Upper lobe of right lung (tissue), 1 donor: ENCODE results near the gene ANKRD6. TPM values are rescaled to one million over a fixed set of nuclear protein-coding genes. Genes with fewer than 3 reads are reported as not detected.

Experiments used
- ATAC-seq: fragments of 200-7000 bp; cut with Tn5 transposase; one replicate; pipeline ENCODE4 v1.9.1; 2020; ENCODE audit warnings: mild to moderate bottlenecking, moderate library complexity
- DNase-seq: peaks from one replicate; pipeline ENCODE4 v3.0.0-alpha.2; 2020
- H3K27ac ChIP-seq: fragments of 200-600 bp; one replicate; pipeline ENCODE4 v1.8.0; 2022
- H3K27me3 ChIP-seq: fragments of 200-600 bp; one replicate; pipeline ENCODE4 v1.8.0; 2022; ENCODE audit warnings: mild to moderate bottlenecking
- H3K36me3 ChIP-seq: fragments of 200-600 bp; one replicate; pipeline ENCODE4 v1.8.0; 2022
- H3K4me1 ChIP-seq: fragments of 200-600 bp; one replicate; pipeline ENCODE4 v1.8.0; 2022
- H3K4me3 ChIP-seq: fragments of 200-600 bp; one replicate; pipeline ENCODE4 v1.8.0; 2022; ENCODE audit warnings: mild to moderate bottlenecking
- H3K9me3 ChIP-seq: fragments of 200-600 bp; one replicate; pipeline ENCODE4 v1.8.0; 2022
- CTCF ChIP-seq: fragments of 200-600 bp; IDR thresholded peaks from one replicate; pipeline ENCODE4 v1.8.0; 2022; ENCODE audit warnings: antibody characterized with exemption
- intact Hi-C: fragments of 100-400 bp; cut with DNase I; formaldehyde crosslinking; loops from one replicate; pipeline ENCODE4 v1.11.0; 2022
- total RNA-seq: library from RNA; stranded (reverse); fragmentation: NEBNext Ultra II Directional; extraction: Animal tissue kit (Norgen Biotek cat#: 25700); gene quantifications from one replicate; pipeline ENCODE4 v1.2.1, GENCODE V29; 2021
- donor health status: DM: no; HTN: yes; CAD: no; lungs with severe emphysema.

The ANKRD6 gene
- total RNA-seq, 1 donor from 2014 or later: 20.2 TPM

DNA sequence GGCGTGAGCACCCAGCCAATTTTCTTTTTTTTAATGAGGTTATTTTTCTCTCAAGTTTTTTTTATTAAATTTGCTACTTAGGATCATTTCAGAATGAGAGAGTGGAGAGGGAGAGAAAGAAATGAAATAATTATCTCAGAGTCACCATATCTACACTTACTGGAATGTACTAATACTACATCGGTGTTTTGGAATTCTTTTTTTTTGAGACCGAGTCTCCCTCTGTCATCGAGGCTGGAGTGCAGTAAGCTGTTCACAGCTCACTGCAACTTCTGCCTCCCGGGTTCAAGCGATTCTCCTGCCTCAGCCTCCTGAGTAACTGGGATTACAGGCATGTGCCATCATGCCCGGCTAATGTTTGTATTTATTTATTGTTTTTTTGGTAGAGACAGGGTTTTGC is 27.8 kb downstream of the ANKRD6 start:
- no peaks in the 10 kb centered on the region for H3K9me3 ChIP-seq
- DNase-seq (no peak), ATAC-seq (no peak)
- no peak overlapping the region for H3K4me3 ChIP-seq
- no peak overlapping the region for H3K27ac ChIP-seq
- H3K27me3 ChIP-seq: no peaks in the 10 kb centered on the region
- TF ChIP-seq CTCF: no peak
- H3K4me1 ChIP-seq: no peaks in the 10 kb centered on the region
- intact Hi-C loops: no loop called here
- H3K36me3 ChIP-seq: no peaks in the 10 kb centered on the region

DNA sequence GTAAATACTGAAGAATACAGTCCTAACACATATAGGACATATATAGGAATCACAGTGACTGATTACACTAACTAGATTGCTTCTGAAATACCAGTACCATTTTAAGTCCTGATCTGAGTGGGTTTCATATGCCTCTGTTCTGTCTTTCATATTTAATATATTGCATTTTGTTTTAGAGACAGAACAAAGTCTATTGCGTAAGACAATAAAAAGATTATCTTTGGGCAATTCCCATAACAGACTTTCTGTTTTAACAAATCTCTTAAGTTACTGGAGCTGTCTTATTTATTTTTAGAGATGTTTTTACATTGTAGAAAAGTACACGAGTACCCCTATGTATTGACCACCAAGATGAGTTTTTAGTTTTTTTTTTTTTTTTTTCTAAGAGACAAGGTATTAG is 29.6 kb downstream of the ANKRD6 start:
- DNase-seq: no peak
- Histone ChIP-seq H3K9me3 (no peaks in the 10 kb centered on the region), H3K27ac (no peak overlapping the region), H3K4me3 (no peak overlapping the region), H3K27me3 (no peaks in the 10 kb centered on the region), H3K36me3 (no peaks in the 10 kb centered on the region), H3K4me1 (no peaks in the 10 kb centered on the region)
- ATAC-seq: no peak
- TF ChIP-seq CTCF: no peak
- intact Hi-C loops: no loop called here

DNA sequence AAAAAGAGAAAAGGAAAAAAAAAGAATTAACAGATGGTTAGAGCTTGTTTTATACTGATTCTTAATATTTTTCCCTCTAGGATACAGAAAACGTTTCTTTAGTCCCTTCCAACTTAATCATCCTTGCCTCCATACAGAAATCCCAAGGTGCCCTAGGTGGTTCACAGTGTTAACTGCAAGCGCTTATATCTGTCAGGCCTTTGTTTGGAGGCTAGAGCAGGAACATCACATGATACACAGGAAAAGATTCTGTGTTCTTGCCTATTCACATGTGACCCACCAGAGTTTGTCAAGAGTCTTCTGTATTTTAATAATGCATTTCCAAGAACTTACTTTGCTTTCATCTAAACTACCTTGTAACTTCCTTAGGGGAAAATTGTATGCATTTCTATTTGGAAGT is 31.3 kb downstream of the ANKRD6 start:
- no peaks in the 10 kb centered on the region for H3K4me1 ChIP-seq

DNA sequence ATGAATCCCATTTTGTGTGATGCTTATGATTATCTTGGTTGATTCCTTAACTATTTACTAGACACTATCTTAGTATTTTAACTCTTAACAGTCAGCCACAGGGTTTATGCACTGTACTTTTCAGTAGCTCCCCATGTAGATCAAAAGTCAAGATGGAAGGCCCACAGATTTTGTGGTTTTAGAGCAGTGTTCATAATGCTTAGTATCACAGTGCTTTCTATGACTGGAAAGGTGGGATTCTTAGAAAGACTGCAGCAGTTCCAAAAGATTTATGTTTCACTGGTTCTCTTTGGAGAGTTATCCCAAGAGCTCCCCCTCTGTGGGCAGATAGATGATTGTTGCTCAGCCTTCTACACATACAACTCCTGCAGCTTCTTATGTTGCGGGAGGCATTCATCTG is 34.5 kb downstream of the ANKRD6 start:
- TF ChIP-seq CTCF: no peak
- DNase-seq (no peak), ATAC-seq (no peak)
- Histone ChIP-seq H3K36me3 (no peaks in the 10 kb centered on the region), H3K9me3 (no peaks in the 10 kb centered on the region), H3K27me3 (no peaks in the 10 kb centered on the region), H3K4me1 (no peaks in the 10 kb centered on the region), H3K27ac (no peak overlapping the region), H3K4me3 (no peak overlapping the region)
- intact Hi-C loops: no loop called here

More for the DNA sequence above, 31.3 kb downstream of the ANKRD6 start:
- H3K36me3 ChIP-seq: no peaks in the 10 kb centered on the region
- H3K27ac ChIP-seq: no peak overlapping the region
- ATAC-seq: no peak
- H3K27me3 ChIP-seq: no peaks in the 10 kb centered on the region
- intact Hi-C loops: no loop called here
- H3K4me3 ChIP-seq: no peak overlapping the region
- no peak for TF ChIP-seq CTCF
- no peak for DNase-seq
- no peaks in the 10 kb centered on the region for H3K9me3 ChIP-seq

GRCh38 chr6:89468998-89469397 is 36.0 kb downstream of the ANKRD6 start:
- TF ChIP-seq CTCF: no peak
- no peak overlapping the region for H3K27ac ChIP-seq
- ATAC-seq: no peak
- H3K9me3 ChIP-seq: no peaks in the 10 kb centered on the region
- peaks cover under 1% of the 10 kb centered on the region for H3K4me1 ChIP-seq
- no peak overlapping the region for H3K4me3 ChIP-seq
- no peak for DNase-seq
- intact Hi-C loops: no loop called here
- no peaks in the 10 kb centered on the region for H3K36me3 ChIP-seq
- H3K27me3 ChIP-seq: no peaks in the 10 kb centered on the region

DNA sequence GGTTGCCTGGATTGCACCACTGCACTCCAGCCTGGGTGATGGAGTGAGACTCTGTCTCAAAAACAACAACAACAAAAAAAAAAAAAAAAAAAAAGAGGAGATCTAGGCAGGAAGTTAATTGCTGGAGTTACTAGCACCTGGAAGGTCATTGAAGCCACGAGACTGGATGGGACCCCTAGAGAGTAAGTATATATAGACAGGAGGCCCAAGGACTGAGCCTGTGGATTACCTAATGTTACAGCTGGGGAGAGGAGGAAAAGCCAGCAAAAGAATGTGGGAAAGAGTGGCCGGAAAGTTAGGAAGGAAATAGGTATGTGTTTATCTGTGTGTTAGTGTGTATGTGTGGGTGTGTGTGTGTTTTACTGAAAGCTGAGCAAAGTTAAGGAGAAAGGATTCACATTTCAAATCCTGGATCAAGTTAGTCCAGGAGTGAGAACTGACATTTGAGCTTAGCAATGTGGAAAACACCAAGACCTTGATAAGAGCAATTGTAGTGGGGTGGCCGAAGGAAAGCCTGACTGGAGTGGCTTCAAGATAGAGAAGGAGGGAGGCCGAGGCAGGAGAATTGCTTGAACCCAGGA is 38.4 kb downstream of the ANKRD6 start:
- no peak for ATAC-seq
- Histone ChIP-seq H3K9me3 (no peaks in the 10 kb centered on the region), H3K4me3 (no peak overlapping the region), H3K27me3 (no peaks in the 10 kb centered on the region), H3K36me3 (no peaks in the 10 kb centered on the region), H3K4me1 (peaks cover 16% of the 10 kb centered on the region), H3K27ac (no peak overlapping the region)
- intact Hi-C loops: no loop called here
- DNase-seq: no peak
- TF ChIP-seq CTCF: no peak
